Mucosa of descending colon (tissue), 3 donors: ENCODE results near the gene EPS8L3. TPM values are rescaled to one million over a fixed set of nuclear protein-coding genes. Genes with fewer than 3 reads are reported as not detected.
A peak's percentile ranks its signal among the peaks of the same experiment; 100 is the strongest.

Experiments
- ATAC-seq: fragments of 200-7000 bp; cut with Tn5 transposase; one replicate; pipeline ENCODE4 v1.9.1; 2020; ENCODE audit warnings: mild to moderate bottlenecking, moderate library complexity
- DNase-seq, 3 donors: peaks; one replicate each; pipeline ENCODE4 v3.0.0-alpha.2; 2020
- H3K36me3 ChIP-seq: fragments of 200-600 bp; one replicate; pipeline ENCODE4 v1.8.0; 2021; ENCODE audit warnings: low read depth, mild to moderate bottlenecking
- H3K4me1 ChIP-seq: fragments of 200-600 bp; one replicate; pipeline ENCODE4 v1.8.0; 2021; ENCODE audit warnings: low read depth, mild to moderate bottlenecking
- H3K4me3 ChIP-seq: fragments of 200-600 bp; one replicate; pipeline ENCODE4 v1.8.0; 2021; ENCODE audit warnings: mild to moderate bottlenecking
- H3K9me3 ChIP-seq: fragments of 200-600 bp; one replicate; pipeline ENCODE4 v1.8.0; 2021; ENCODE audit warnings: mild to moderate bottlenecking
- CTCF ChIP-seq: fragments of 200-600 bp; IDR thresholded peaks from one replicate; pipeline ENCODE4 v1.8.0; 2022; ENCODE audit warnings: antibody characterized with exemption, mild to moderate bottlenecking
- intact Hi-C, 2 donors: fragments of 100-400 bp; cut with DNase I in 1 of 2; cut with micrococcal nuclease in 1 of 2; formaldehyde crosslinking; loops; one replicate each; pipeline versions ENCODE4 v1.11.0 to v1.11.1; 2022; cut with DNase I, micrococcal nuclease
- total RNA-seq, 3 donors: library from RNA; stranded (reverse); fragmentation: NEBNext Ultra II Directional in 2 of 3; extraction: Animal tissue kit (Norgen Biotek cat#: 25700) in 2 of 3; gene quantifications; one replicate each; pipeline versions ENCODE4 v1.2.1 to v1.2.4, GENCODE V29; 2021 to 2023
- donor health status: DM: no; HTN: no; CAD: no; lungs with moderate emphysema.
- donor health status: DM: no; HTN: no; CAD: no.
- donor health status: DM: no; HTN: yes; CAD: no.

EPS8L3 gene
- total RNA-seq, 3 donors from 2014 or later, result 211 to 539 (median 356) TPM

DNA sequence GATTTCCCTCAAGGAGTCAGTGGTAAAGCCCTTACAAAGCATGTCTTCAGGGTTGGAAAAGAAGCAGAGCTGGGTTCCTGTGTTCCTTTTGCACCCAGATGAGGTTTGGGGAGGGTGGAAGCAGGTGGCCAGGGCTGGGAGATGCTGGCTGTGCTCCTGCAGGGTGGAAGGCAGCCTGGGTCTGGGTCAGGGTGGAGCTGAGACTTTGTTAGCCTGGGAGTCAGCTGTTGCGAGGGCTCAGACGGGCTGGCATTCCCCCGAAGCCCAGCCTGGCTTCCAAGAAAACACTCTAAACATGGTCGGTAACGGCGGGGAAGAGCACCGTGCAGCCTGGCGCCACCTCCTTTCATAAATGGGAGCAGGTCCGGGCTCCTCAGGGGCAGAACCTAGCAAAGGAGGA is 43.7 kb upstream of the EPS8L3 start:
- DNase-seq (no peak), ATAC-seq (no peak)
- Histone ChIP-seq H3K4me1 (no peaks in the 10 kb centered on the region), H3K9me3 (no peaks in the 10 kb centered on the region), H3K4me3 (no peak overlapping the region), H3K36me3 (no peaks in the 10 kb centered on the region)
- no peak for TF ChIP-seq CTCF
- intact Hi-C loops, result no loop called here

DNA sequence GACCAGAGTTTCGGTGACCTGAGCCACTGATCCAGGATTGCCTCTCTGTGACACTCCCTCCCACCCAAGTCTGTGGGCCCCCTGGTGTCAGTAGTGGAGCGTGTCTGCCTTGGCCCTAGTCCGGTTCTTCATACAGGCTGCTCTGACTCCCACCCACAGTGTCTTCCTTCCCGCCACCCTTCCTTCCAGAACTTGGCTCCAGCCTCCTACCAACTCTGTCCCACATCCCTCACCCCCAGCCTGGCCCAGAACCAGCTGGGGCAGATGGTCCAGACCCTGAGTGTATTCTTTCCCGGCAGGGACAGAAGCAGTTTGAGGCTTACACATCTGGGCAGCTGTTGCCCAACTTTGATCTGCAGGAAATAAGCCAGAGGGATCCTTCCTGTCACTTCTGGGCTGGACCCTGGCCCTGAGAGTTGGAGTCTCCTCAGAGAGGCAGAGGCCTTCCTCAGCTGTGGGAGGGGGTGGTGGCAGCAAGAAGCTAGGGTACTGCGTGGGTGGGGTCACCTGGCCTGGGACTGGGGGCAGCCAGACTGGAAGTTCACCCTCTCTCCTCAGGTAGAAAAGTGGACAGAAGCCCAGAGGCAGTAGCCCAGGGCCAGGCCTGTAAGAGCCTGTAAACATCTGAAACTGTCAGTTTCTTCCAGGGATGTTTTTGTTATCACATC is 43.1 kb upstream of the EPS8L3 start:
- no peaks in the 10 kb centered on the region for H3K36me3 ChIP-seq
- ATAC-seq (peak; percentile 8), DNase-seq (no peak)
- no peak overlapping the region for H3K4me3 ChIP-seq
- no peak for TF ChIP-seq CTCF
- H3K4me1 ChIP-seq, result no peaks in the 10 kb centered on the region
- H3K9me3 ChIP-seq, result no peaks in the 10 kb centered on the region
- intact Hi-C loops, result no loop called here

GRCh38 chr1:109805486-109806165 is 41.9 kb upstream of the EPS8L3 start:
- H3K4me1 ChIP-seq, result no peaks in the 10 kb centered on the region
- intact Hi-C loops, result no loop called here
- no peak overlapping the region for H3K4me3 ChIP-seq
- TF ChIP-seq CTCF, result no peak
- H3K9me3 ChIP-seq, result no peaks in the 10 kb centered on the region
- H3K36me3 ChIP-seq, result no peaks in the 10 kb centered on the region
- no peak for DNase-seq
- no peak for ATAC-seq

- ATAC-seq (no peak), DNase-seq (no peak)
- Histone ChIP-seq H3K4me1 (no peaks in the 10 kb centered on the region), H3K9me3 (no peaks in the 10 kb centered on the region), H3K4me3 (no peak overlapping the region), H3K36me3 (no peaks in the 10 kb centered on the region)
- TF ChIP-seq CTCF, result no peak
- intact Hi-C loops, result no loop called here
Observed at GRCh38 chr1:109804660-109805059, 40.9 kb upstream of the EPS8L3 start.

GRCh38 chr1:109803901-109804331 is 40.2 kb upstream of the EPS8L3 start:
- no peak for DNase-seq
- intact Hi-C loops, result no loop called here

More at GRCh38 chr1:109803901-109804331, 40.2 kb upstream of the EPS8L3 start:
- H3K9me3 ChIP-seq, result no peaks in the 10 kb centered on the region
- TF ChIP-seq CTCF, result no peak
- H3K4me3 ChIP-seq, result no peak overlapping the region
- no peak for ATAC-seq
- no peaks in the 10 kb centered on the region for H3K36me3 ChIP-seq
- no peaks in the 10 kb centered on the region for H3K4me1 ChIP-seq
